Measurements from ENCODE around the gene ALDH4A1.

GRCh38 chr1:18876210-18876609, 26.1 kb downstream of the ALDH4A1 start:
- TF ChIP-seq, protein P1, sequence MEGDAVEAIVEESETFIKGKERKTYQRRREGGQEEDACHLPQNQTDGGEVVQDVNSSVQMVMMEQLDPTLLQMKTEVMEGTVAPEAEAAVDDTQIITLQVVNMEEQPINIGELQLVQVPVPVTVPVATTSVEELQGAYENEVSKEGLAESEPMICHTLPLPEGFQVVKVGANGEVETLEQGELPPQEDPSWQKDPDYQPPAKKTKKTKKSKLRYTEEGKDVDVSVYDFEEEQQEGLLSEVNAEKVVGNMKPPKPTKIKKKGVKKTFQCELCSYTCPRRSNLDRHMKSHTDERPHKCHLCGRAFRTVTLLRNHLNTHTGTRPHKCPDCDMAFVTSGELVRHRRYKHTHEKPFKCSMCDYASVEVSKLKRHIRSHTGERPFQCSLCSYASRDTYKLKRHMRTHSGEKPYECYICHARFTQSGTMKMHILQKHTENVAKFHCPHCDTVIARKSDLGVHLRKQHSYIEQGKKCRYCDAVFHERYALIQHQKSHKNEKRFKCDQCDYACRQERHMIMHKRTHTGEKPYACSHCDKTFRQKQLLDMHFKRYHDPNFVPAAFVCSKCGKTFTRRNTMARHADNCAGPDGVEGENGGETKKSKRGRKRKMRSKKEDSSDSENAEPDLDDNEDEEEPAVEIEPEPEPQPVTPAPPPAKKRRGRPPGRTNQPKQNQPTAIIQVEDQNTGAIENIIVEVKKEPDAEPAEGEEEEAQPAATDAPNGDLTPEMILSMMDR (IDR thresholded peaks at IDR 0.05; ENCODE audit: low read length): no peak
- TF ChIP-seq EZH2 (optimal IDR thresholded peaks at IDR 0.05; ENCODE audit: low read depth, low read length): no peak
